ENCODE measurements around the gene ASB18. TPM values are rescaled to one million over a fixed set of nuclear protein-coding genes. Genes with fewer than 3 reads are reported as not detected.

ASB18 gene
- total RNA-seq, 1 experiment from 2014 or later = 0.46 TPM

DNA sequence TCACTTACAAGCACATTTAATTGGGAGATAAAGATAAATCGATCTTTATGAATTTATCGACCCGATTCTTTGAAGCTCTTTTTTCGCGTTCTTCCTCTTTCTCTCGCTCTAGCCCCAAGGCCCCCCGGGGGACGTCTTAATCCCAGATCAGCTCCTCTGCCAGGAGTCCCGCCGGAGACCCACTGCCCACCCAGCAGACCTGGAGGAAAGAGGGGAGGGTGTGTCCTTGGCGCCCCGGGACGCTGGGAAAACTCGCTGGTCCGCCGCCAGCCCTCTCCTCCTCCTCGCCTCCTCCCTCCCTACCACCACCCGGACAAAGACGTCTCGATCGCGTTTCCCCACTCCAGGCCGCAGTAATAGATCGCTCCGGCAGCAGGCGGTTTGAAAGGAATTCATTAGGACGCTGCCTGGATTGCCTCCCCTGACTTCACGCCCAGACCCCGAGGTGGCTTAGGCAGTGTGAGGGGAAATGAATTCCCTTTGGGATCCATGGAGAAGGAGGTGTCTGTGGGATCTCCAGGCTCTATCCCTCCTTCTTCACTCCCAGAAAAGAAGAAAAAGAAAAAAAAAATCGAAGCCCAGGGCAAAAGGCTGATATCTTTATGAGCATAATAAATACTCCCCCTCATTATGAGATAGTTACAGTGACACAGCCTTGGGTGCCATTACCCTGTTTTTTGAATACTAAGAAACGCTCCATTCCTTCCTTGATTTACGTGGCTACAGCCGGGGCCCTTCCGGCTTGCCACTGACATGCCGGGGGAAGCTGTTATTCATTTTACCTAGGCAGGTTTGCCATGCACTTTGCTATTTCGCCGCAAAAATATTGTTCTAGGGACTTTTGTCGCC lies 94.2 kb downstream of the ASB18 start:
- ChIA-PET POLR2A (ENCODE audit: unreplicated experiment) (no interaction called here), CTCF (no interaction called here)
- no peak for DNase-seq
- Histone ChIP-seq H3K4me1 (replicated peaks; ENCODE audit: insufficient read depth) (no peaks in the 10 kb centered on the region), H3K9me3 (ENCODE audit: insufficient read depth, low read depth) (no peaks in the 10 kb centered on the region), H3F3A (ENCODE audit: insufficient read depth, low read depth) (peaks cover 4% of the 10 kb centered on the region; the same call in 1 of the 2 replicates), H3K4me3 (no peak overlapping the region), H3K9me2 (ENCODE audit: insufficient read depth) (no peaks in the 10 kb centered on the region), H3K79me2 (ENCODE audit: low read depth) (no peaks in the 10 kb centered on the region), H4K20me1 (ENCODE audit: insufficient read depth) (no peaks in the 10 kb centered on the region), H3K27me3 (ENCODE audit: insufficient read depth, low read depth) (no peaks in the 10 kb centered on the region), H3K4me2 (no peak overlapping the region), H2AFZ (no peak overlapping the region), H3K36me3 (ENCODE audit: low read depth) (no peaks in the 10 kb centered on the region), H3K27ac (no peak overlapping the region)
- TF ChIP-seq, protein P1, sequence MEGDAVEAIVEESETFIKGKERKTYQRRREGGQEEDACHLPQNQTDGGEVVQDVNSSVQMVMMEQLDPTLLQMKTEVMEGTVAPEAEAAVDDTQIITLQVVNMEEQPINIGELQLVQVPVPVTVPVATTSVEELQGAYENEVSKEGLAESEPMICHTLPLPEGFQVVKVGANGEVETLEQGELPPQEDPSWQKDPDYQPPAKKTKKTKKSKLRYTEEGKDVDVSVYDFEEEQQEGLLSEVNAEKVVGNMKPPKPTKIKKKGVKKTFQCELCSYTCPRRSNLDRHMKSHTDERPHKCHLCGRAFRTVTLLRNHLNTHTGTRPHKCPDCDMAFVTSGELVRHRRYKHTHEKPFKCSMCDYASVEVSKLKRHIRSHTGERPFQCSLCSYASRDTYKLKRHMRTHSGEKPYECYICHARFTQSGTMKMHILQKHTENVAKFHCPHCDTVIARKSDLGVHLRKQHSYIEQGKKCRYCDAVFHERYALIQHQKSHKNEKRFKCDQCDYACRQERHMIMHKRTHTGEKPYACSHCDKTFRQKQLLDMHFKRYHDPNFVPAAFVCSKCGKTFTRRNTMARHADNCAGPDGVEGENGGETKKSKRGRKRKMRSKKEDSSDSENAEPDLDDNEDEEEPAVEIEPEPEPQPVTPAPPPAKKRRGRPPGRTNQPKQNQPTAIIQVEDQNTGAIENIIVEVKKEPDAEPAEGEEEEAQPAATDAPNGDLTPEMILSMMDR (conservative IDR thresholded peaks at IDR 0.05) = no peak
- TF ChIP-seq EZH2 (IDR thresholded peaks at IDR 0.05; ENCODE audit: low read depth) = no peak
- no TSS peak for BruUV-seq (replicated peaks)
- intact Hi-C loops (cut with micrococcal nuclease; ENCODE audit: unreplicated experiment) = no loop called here

DNA sequence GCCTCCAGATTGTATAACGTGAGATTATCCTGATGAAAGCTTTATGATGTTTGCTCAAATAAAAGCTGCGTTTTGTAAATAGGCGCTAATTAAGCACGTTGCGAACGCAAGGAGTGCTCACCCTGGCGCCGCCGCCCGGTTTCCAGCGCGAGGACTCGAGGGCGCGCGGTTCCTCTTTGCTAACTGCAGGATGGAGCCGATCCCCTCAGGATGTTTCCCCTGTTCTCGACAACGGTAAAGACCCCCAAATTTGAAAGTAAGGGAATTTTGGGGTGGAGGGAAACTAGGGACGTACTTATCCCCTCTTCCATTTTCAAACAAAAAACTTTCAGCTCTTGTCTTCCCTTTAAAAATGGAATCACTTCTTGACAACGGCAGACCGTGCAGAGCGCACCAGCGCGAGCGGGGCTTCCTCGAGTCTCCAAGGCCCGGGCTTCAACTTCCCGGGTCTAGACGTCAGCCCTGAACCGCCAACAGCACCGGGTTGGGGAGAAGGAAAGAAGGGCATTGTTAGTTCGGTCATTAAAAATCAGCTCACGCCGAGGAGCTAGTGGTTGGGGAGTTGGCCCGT lies 95.0 kb downstream of the ASB18 start:
- H3K36me3 ChIP-seq (ENCODE audit: low read depth) = no peaks in the 10 kb centered on the region
- DNase-seq = no peak
- TF ChIP-seq, protein P1 (conservative IDR thresholded peaks at IDR 0.05) = no peak
- H3K4me1 ChIP-seq (replicated peaks; ENCODE audit: insufficient read depth) = no peaks in the 10 kb centered on the region
- H3K9me2 ChIP-seq (ENCODE audit: insufficient read depth) = no peaks in the 10 kb centered on the region
- no peak overlapping the region for H3K4me3 ChIP-seq
- H4K20me1 ChIP-seq (ENCODE audit: insufficient read depth) = no peaks in the 10 kb centered on the region
- no peak overlapping the region for H2AFZ ChIP-seq
- H3K27ac ChIP-seq = no peak overlapping the region
- POLR2A ChIA-PET (ENCODE audit: unreplicated experiment) = no interaction called here
- no peaks in the 10 kb centered on the region for H3K9me3 ChIP-seq (ENCODE audit: insufficient read depth, low read depth)
- CTCF ChIA-PET = no interaction called here
- no TSS peak for BruUV-seq (replicated peaks)
- H3K27me3 ChIP-seq (ENCODE audit: insufficient read depth, low read depth) = no peaks in the 10 kb centered on the region
- intact Hi-C loops (cut with micrococcal nuclease; ENCODE audit: unreplicated experiment) = no loop called here
- H3F3A ChIP-seq (ENCODE audit: insufficient read depth, low read depth) = peaks cover 4% of the 10 kb centered on the region; the same call in 1 of the 2 replicates
- no peak overlapping the region for H3K4me2 ChIP-seq
- H3K79me2 ChIP-seq (ENCODE audit: low read depth) = no peaks in the 10 kb centered on the region

DNA sequence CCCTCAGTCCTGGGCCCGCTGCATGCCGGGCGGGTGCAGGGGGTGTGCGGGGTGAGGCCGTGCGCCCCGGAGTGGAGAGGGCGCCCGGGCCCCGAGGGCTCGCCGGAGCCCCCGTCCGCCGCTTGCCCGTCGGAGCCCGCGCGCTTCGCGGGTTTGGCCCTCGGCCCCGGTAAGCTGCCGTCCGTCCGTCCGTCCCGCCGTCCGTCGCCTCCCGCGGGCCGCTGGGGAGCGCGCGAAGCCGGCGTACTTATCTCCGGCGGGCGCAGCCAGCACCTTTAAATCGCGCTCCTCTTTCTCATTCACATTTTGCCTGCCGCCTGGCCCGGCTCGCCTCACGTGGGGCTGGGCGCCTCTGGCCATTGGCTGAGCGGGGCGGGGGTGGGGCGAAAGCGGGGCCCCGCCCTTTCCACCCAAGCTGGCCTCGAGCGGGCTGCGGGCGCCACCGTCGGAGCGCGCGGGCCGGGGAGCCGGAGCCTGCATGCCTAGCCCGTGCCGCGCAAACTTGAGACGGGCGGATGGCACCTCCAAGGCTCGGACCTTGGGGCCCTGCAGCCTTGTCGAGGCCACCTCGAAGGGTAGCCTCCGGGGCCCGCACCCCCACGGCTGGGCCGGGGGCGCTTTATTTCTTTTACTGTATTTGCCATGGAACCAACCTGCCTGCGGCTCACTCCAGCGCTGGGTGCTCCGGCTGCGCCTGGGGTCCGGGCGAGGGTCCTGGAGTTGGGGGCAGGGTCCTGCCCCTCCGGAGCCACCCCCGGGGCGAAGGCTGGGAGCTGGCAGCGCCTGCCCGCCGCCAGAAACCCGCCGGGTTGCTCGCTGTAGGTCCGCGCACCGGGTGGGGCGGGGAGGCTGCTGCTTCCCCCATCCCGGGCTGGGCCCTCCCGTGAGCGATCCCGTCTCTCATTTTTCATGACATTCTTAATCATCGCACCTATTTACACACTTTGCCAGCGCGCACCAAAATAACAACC lies 95.8 kb downstream of the ASB18 start, which contains the start of gene GBX2:
Gene GBX2 (minus strand): TSS at position 277 of the 971 bp plus-strand sequence. CDS start 415 bp downstream, outside the sequence.
- peaks cover 4% of the 10 kb centered on the region; the same call in 1 of the 2 replicates for H3F3A ChIP-seq (ENCODE audit: insufficient read depth, low read depth)
- H2AFZ ChIP-seq = peak within 1 kb of the TSS; percentile 73; the same call in 1 of the 2 replicates
- intact Hi-C loops (cut with micrococcal nuclease; ENCODE audit: unreplicated experiment) = no loop called here
- H3K9me2 ChIP-seq (ENCODE audit: insufficient read depth) = no peaks in the 10 kb centered on the region
- ChIA-PET POLR2A (ENCODE audit: unreplicated experiment) (no interaction called here), CTCF (no interaction called here)
- H3K4me2 ChIP-seq = peak within 1 kb of the TSS; percentile 69
- H3K9me3 ChIP-seq (ENCODE audit: insufficient read depth, low read depth) = no peaks in the 10 kb centered on the region
- no peaks in the 10 kb centered on the region for H3K4me1 ChIP-seq (replicated peaks; ENCODE audit: insufficient read depth)
- no peak within 1 kb of the TSS for H3K27ac ChIP-seq
- no peak for TF ChIP-seq EZH2 (IDR thresholded peaks at IDR 0.05; ENCODE audit: low read depth)
- TF ChIP-seq, protein P1 (conservative IDR thresholded peaks at IDR 0.05) = no peak
- peak within 1 kb of the TSS; percentile 50 for H3K4me3 ChIP-seq
- H4K20me1 ChIP-seq (ENCODE audit: insufficient read depth) = no peaks in the 10 kb centered on the region
- no peak for DNase-seq
- BruUV-seq (replicated peaks) = no TSS peak
- H3K79me2 ChIP-seq (ENCODE audit: low read depth) = no peaks in the 10 kb centered on the region
- no peaks in the 10 kb centered on the region for H3K27me3 ChIP-seq (ENCODE audit: insufficient read depth, low read depth)
- H3K36me3 ChIP-seq (ENCODE audit: low read depth) = no peaks in the 10 kb centered on the region
